Trophoblast cell (in vitro differentiated cells and primary cell): ENCODE results near the gene PCNX4.
"Not testable (repeated sequence)": the region's sequence is repeated elsewhere in the genome, so short reads cannot be mapped to it uniquely, and the experiment has no call there.

ENCODE experiments used
- DNase-seq, 2 donors: peaks; one replicate each; pipeline ENCODE4 v3.0.0-alpha.2; 2016
- H2AFZ ChIP-seq: 2 replicates; pipeline ENCODE4 v1.6.1; 2013; ENCODE audit warnings: low read length, moderate library complexity, mild to moderate bottlenecking; ENCODE audit not compliant: insufficient read depth, poor library complexity
- H2AK5ac ChIP-seq: 2 replicates; pipeline ENCODE4 v1.6.1; 2013; ENCODE audit warnings: mild to moderate bottlenecking, low read length
- H2BK120ac ChIP-seq: 2 replicates; pipeline ENCODE4 v1.6.1; 2013; ENCODE audit warnings: low read length, mild to moderate bottlenecking, moderate library complexity; ENCODE audit not compliant: insufficient read depth, poor library complexity
- H2BK12ac ChIP-seq: 2 replicates; pipeline ENCODE4 v1.6.1; 2013; ENCODE audit warnings: mild to moderate bottlenecking, low read length, moderate library complexity
- H2BK5ac ChIP-seq: 2 replicates; pipeline ENCODE4 v1.6.1; 2013; ENCODE audit warnings: low read length, low read depth, moderate library complexity, mild to moderate bottlenecking; ENCODE audit not compliant: poor library complexity
- H3K14ac ChIP-seq: 2 replicates; pipeline ENCODE4 v1.6.1; 2013; ENCODE audit warnings: mild to moderate bottlenecking, low read length
- H3K18ac ChIP-seq: 2 replicates; pipeline ENCODE4 v1.6.1; 2013; ENCODE audit warnings: mild to moderate bottlenecking, low read length
- H3K23ac ChIP-seq: 2 replicates; pipeline ENCODE4 v1.6.1; 2013; ENCODE audit warnings: low read length
- H3K27ac ChIP-seq: 2 replicates; pipeline ENCODE4 v1.5.1; 2013; ENCODE audit warnings: low read depth, mild to moderate bottlenecking, inconsistent platforms, low read length, moderate library complexity
- H3K27me3 ChIP-seq: 2 replicates; pipeline ENCODE4 v1.6.1; 2013; ENCODE audit warnings: inconsistent platforms, mild to moderate bottlenecking, low read length, moderate library complexity; ENCODE audit not compliant: insufficient read depth
- H3K36me3 ChIP-seq, 2 experiments: 1 replicate in 1 of 2; 2 replicates in 1 of 2; pipeline ENCODE4 v1.6.1; 2013; ENCODE audit warnings: low read length in 2 of 2, mild to moderate bottlenecking in 2 of 2, moderate library complexity in 1 of 2; ENCODE audit not compliant: insufficient read depth in 2 of 2, control insufficient read depth in 1 of 2
- H3K4ac ChIP-seq: 2 replicates; pipeline ENCODE4 v1.6.1; 2013; ENCODE audit warnings: low read depth, mild to moderate bottlenecking, low read length, moderate library complexity
- H3K4me1 ChIP-seq, 2 experiments: 1 replicate in 1 of 2; 2 replicates in 1 of 2; pipeline ENCODE4 v1.6.1; 2013; ENCODE audit warnings: low read length in 2 of 2, mild to moderate bottlenecking in 2 of 2, moderate library complexity in 1 of 2; ENCODE audit not compliant: insufficient read depth in 2 of 2, control insufficient read depth in 1 of 2
- H3K4me2 ChIP-seq: 2 replicates; pipeline ENCODE4 v1.6.1; 2013; ENCODE audit warnings: inconsistent platforms, mild to moderate bottlenecking, low read length, moderate library complexity
- H3K4me3 ChIP-seq: 2 replicates; pipeline ENCODE4 v1.5.1; 2013; ENCODE audit warnings: mild to moderate bottlenecking, low read depth, low read length, inconsistent platforms
- H3K79me1 ChIP-seq: one replicate; pipeline ENCODE4 v1.6.1; 2013; ENCODE audit warnings: low read length
- H3K79me2 ChIP-seq: 2 replicates; pipeline ENCODE4 v1.6.1; 2013; ENCODE audit warnings: low read length, mild to moderate bottlenecking; ENCODE audit not compliant: control insufficient read depth, insufficient read depth, poor library complexity
- H3K9ac ChIP-seq: 2 replicates; pipeline ENCODE4 v1.6.1; 2013; ENCODE audit warnings: mild to moderate bottlenecking, low read length
- H3K9me3 ChIP-seq: 2 replicates; pipeline ENCODE4 v1.6.1; 2013; ENCODE audit warnings: low read depth, mild to moderate bottlenecking, control low read depth, inconsistent platforms, low read length; ENCODE audit not compliant: insufficient read depth
- H4K12ac ChIP-seq: 2 replicates; pipeline ENCODE4 v1.6.1; 2013; ENCODE audit warnings: low read depth, mild to moderate bottlenecking, low read length, moderate library complexity
- H4K8ac ChIP-seq: 2 replicates; pipeline ENCODE4 v1.6.1; 2013; ENCODE audit warnings: low read depth, mild to moderate bottlenecking, low read length, moderate library complexity
- H4K91ac ChIP-seq: one replicate; pipeline ENCODE4 v1.6.1; 2013; ENCODE audit warnings: low read depth, mild to moderate bottlenecking, low read length, moderate library complexity
- WGBS: extraction: QIAGEN DNeasy Blood & Tissue Kit; methylation state at CpG from one replicate; pipeline ENCODE4 v1.1.7; 2013; ENCODE audit warnings: missing lambda C conversion rate; ENCODE audit not compliant: insufficient read length, insufficient coverage; ENCODE audit errors: extremely low coverage; 5-methylcytosine and 5-hydroxymethylcytosine counted together

Gene PCNX4

DNA sequence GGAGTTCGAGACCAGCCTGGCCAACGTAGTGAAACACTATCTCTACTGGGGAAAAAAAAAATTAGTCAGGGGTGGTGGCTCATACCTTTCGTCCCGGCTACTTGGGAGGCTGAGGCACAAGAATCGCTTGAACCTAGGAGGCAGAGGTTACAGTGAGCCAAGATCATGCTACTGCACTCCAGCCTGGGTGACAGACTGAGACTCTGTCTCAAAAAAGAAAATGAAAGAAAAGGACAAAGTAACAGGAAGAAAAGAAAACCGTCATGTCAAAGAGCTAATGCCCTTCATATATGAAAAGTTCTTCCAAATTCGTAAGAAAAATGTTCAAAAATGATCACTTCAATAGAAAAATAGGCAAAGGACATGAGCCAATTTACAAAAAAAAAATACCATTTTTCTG, 8.1 kb downstream of the PCNX4 start:
- peak overlapping the region; percentile 62 for H3K4ac ChIP-seq
- no CpG with 5 or more reads among the region's 7 CpGs for WGBS

DNA sequence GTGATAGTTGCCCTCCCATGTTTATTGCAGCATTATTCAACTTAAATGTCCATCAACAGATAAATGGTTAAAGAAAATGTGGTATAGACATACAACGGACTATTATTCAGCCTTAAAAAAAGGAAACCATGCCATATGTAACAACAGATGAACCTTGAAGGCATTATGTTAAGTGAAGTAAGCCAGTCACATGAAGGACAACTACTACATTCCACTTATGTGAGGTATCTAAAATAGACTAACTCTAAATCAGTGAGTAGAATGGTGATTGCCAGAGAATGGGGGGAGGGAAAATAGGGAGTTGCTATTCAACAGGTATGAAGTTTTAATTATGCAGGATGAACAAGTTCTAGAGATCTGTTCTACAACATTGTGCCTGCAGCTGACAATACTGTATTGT, 10.1 kb downstream of the PCNX4 start:
- no peak overlapping the region for H4K8ac ChIP-seq
- H3K4me2 ChIP-seq = no peak overlapping the region
- H4K12ac ChIP-seq = no peak overlapping the region
- H2BK5ac ChIP-seq = no peak overlapping the region
- H3K4me3 ChIP-seq = no peak overlapping the region
- no CpG with 5 or more reads among the region's 1 CpG for whole genome bisulfite sequencing
- no peak overlapping the region for H3K9ac ChIP-seq
- H3K79me2 ChIP-seq = peaks cover 3% of the 10 kb centered on the region
- no peak overlapping the region for H3K18ac ChIP-seq
- H3K79me1 ChIP-seq = no peaks in the 10 kb centered on the region
- no peak for DNase-seq
- H3K14ac ChIP-seq = no peak overlapping the region
- no peak overlapping the region for H2BK120ac ChIP-seq
- H2BK12ac ChIP-seq = no peak overlapping the region
- no peak overlapping the region for H2AK5ac ChIP-seq
- H4K91ac ChIP-seq = no peak overlapping the region
- peaks cover 0 to 5% of the 10 kb centered on the region in 2 experiments for H3K4me1 ChIP-seq
- no peak overlapping the region for H3K23ac ChIP-seq
- H2AFZ ChIP-seq = no peak overlapping the region
- no peak overlapping the region for H3K4ac ChIP-seq
- peaks cover 4 to 5% of the 10 kb centered on the region in 2 experiments for H3K36me3 ChIP-seq
- H3K9me3 ChIP-seq = no peaks in the 10 kb centered on the region
- no peaks in the 10 kb centered on the region for H3K27me3 ChIP-seq
- no peak overlapping the region for H3K27ac ChIP-seq

More for the DNA sequence above, 8.1 kb downstream of the PCNX4 start:
- H4K12ac ChIP-seq, H3K36me3 ChIP-seq, H2BK12ac ChIP-seq, H3K18ac ChIP-seq, H3K4me1 ChIP-seq, H3K9me3 ChIP-seq, H3K14ac ChIP-seq, H3K27me3 ChIP-seq, H3K4me2 ChIP-seq, H2AFZ ChIP-seq, H4K8ac ChIP-seq, H3K27ac ChIP-seq, H3K23ac ChIP-seq, H3K4me3 ChIP-seq, H2BK5ac ChIP-seq, H4K91ac ChIP-seq, H2AK5ac ChIP-seq, H3K79me2 ChIP-seq, H3K9ac ChIP-seq, H3K79me1 ChIP-seq, DNase-seq: not testable (repeated sequence)
- peak overlapping the region; percentile 22 for H2BK120ac ChIP-seq

DNA sequence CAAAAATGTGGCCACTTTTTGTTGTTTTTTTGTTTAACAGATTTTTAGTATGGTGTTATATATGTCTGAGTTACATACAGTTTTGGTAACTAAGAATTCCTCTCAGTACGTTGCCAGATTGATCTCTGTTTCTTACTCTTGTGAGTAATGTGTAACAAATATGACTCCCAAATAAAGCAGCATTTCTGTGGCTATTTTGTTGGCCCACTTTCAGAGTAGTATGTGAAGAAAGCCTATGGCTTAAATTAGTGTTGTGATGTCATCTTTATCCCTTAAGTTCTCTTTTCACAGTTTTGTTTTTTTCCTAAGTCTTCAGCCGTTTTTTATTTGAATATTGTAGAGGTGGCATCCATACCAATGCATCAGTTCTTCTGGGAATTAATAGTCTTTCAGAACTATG, 10.7 kb downstream of the PCNX4 start:
- Histone ChIP-seq H3K4me3 (no peak overlapping the region), H2AK5ac (no peak overlapping the region), H3K23ac (no peak overlapping the region), H4K91ac (no peak overlapping the region), H3K79me1 (no peaks in the 10 kb centered on the region), H3K79me2 (peaks cover 2% of the 10 kb centered on the region), H3K4ac (no peak overlapping the region), H3K27me3 (no peaks in the 10 kb centered on the region), H3K18ac (no peak overlapping the region), H3K4me1 (peaks cover 0 to 3% of the 10 kb centered on the region in 2 experiments), H2BK12ac (no peak overlapping the region), H2BK120ac (no peak overlapping the region), H3K14ac (no peak overlapping the region), H3K9me3 (no peaks in the 10 kb centered on the region), H3K36me3 (peaks cover 4% of the 10 kb centered on the region in 2 experiments), H3K9ac (no peak overlapping the region), H3K27ac (no peak overlapping the region), H3K4me2 (no peak overlapping the region), H2BK5ac (no peak overlapping the region), H2AFZ (no peak overlapping the region), H4K8ac (no peak overlapping the region), H4K12ac (no peak overlapping the region)
- WGBS = no CpG with 5 or more reads among the region's 2 CpGs
- DNase-seq = no peak

DNA sequence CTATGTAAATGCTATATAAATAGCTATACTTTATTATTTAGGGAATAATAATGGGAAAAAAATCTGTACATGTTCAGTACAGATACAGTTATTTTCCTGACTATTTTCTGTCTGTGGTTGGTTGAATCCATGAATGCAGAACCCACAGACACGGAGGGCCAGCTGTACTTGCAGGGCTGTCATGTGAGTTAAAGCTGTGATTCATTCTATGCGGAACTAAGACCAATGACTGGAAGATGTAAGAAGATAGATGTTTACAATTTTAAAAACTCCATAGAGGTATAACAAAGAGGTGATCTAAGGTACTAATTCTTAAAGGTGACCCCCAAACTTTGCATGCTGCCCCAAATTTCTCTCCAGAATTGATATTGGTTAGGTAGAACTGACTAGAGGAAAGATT, 14.6 kb downstream of the PCNX4 start:
- Histone ChIP-seq H3K18ac (no peak overlapping the region), H2BK12ac (no peak overlapping the region), H3K79me1 (no peaks in the 10 kb centered on the region), H3K23ac (no peak overlapping the region), H3K4ac (no peak overlapping the region), H3K9me3 (no peaks in the 10 kb centered on the region), H3K27ac (no peak overlapping the region), H4K8ac (no peak overlapping the region), H3K9ac (no peak overlapping the region), H3K4me2 (no peak overlapping the region), H2BK120ac (no peak overlapping the region), H4K91ac (no peak overlapping the region), H3K27me3 (no peaks in the 10 kb centered on the region), H2AK5ac (no peak overlapping the region), H3K79me2 (peaks cover 1% of the 10 kb centered on the region), H2AFZ (no peak overlapping the region), H3K4me1 (peaks cover 0 to 3% of the 10 kb centered on the region in 2 experiments), H3K4me3 (no peak overlapping the region), H3K14ac (no peak overlapping the region), H2BK5ac (no peak overlapping the region), H3K36me3 (peaks cover 0 to 3% of the 10 kb centered on the region in 2 experiments), H4K12ac (no peak overlapping the region)
- WGBS = no CpG with 5 or more reads among the region's 2 CpGs
- peak in 1 of 2 donors; percentile 40 for DNase-seq
